HepG2 (cell line): ENCODE data around the gene ADGRF5. TPM values are rescaled to one million over a fixed set of nuclear protein-coding genes. Genes with fewer than 3 reads are reported as not detected.
A peak's percentile ranks its signal among the peaks of the same experiment; 100 is the strongest.

ENCODE experiments used
- ATF5 ChIP-seq: sonication (generic); formaldehyde crosslinking; IDR thresholded peaks from 2 replicates; pipeline ENCODE4 v1.4.0; 2020; ENCODE audit warnings: mild to moderate bottlenecking, low read depth, missing genetic modification reagents
- BRF2 ChIP-seq: sonication (generic); formaldehyde crosslinking; IDR thresholded peaks from 2 replicates; pipeline ENCODE4 v1.8.1; 2022; ENCODE audit warnings: mild to moderate bottlenecking, missing genetic modification reagents
- CREB3 ChIP-seq: sonication (generic); formaldehyde crosslinking; IDR thresholded peaks from 2 replicates; pipeline ENCODE4 v1.5.0; 2020; ENCODE audit warnings: missing genetic modification reagents
- CREBL2 ChIP-seq: sonication (generic); formaldehyde crosslinking; IDR thresholded peaks from 2 replicates; pipeline ENCODE4 v1.8.1; 2023; ENCODE audit warnings: missing genetic modification reagents, mild to moderate bottlenecking, borderline replicate concordance
- DDIT3 ChIP-seq: sonication (generic); formaldehyde crosslinking; IDR thresholded peaks from 2 replicates; pipeline ENCODE4 v1.4.0; 2020; ENCODE audit warnings: mild to moderate bottlenecking, missing genetic modification reagents
- KDM1A ChIP-seq: IDR thresholded peaks from 2 replicates; pipeline ENCODE4 v1.6.1; 2016; ENCODE audit warnings: missing compliant biosample characterization
- NR2F6 ChIP-seq, 2 experiments: IDR thresholded peaks; 2 replicates each; pipeline ENCODE4 v1.6.1; 2016; ENCODE audit warnings: antibody characterized with exemption in 1 of 2, mild to moderate bottlenecking in 1 of 2
- ZMAT3 ChIP-seq: sonication (generic); formaldehyde crosslinking; conservative IDR thresholded peaks from 2 replicates; pipeline ENCODE4 v1.7.0; 2021; ENCODE audit warnings: missing genetic modification reagents
- ZNF260 ChIP-seq: sonication (generic); formaldehyde crosslinking; IDR thresholded peaks from 2 replicates; pipeline ENCODE4 v1.4.0; 2020; ENCODE audit warnings: missing genetic modification reagents, low read depth, mild to moderate bottlenecking, borderline replicate concordance
- ZNF281 ChIP-seq: sonication (generic); formaldehyde crosslinking; IDR thresholded peaks from 2 replicates; pipeline ENCODE4 v1.4.0; 2020; ENCODE audit warnings: missing genetic modification reagents, borderline replicate concordance
- ZNF282 ChIP-seq: fragments of 450-650 bp; IDR thresholded peaks from 2 replicates; pipeline ENCODE4 v1.6.1; 2018; ENCODE audit not compliant: partially characterized antibody
- ZNF496 ChIP-seq: sonication (generic); formaldehyde crosslinking; IDR thresholded peaks from 2 replicates; pipeline ENCODE4 v1.8.1; 2023; ENCODE audit warnings: mild to moderate bottlenecking, moderate library complexity, missing genetic modification reagents; ENCODE audit not compliant: insufficient replicate concordance
- ZNF512 ChIP-seq: sonication (generic); formaldehyde crosslinking; IDR thresholded peaks from 2 replicates; pipeline ENCODE4 v1.4.0; 2020; ENCODE audit warnings: mild to moderate bottlenecking, missing genetic modification reagents
- ZNF703 ChIP-seq: sonication (generic); formaldehyde crosslinking; IDR thresholded peaks from 2 replicates; pipeline ENCODE4 v1.5.1; 2020; ENCODE audit warnings: missing genetic modification reagents, mild to moderate bottlenecking, moderate library complexity, borderline replicate concordance
- ZNF720 ChIP-seq: sonication (generic); formaldehyde crosslinking; IDR thresholded peaks from 2 replicates; pipeline ENCODE4 v1.4.0; 2020; ENCODE audit warnings: missing genetic modification reagents
- ZNF724P ChIP-seq: sonication (generic); formaldehyde crosslinking; IDR thresholded peaks from 2 replicates; pipeline ENCODE4 v1.8.0; 2022; ENCODE audit warnings: missing genetic modification reagents, borderline replicate concordance
- ZNF800 ChIP-seq: sonication (generic); formaldehyde crosslinking; IDR thresholded peaks from 2 replicates; pipeline ENCODE4 v1.4.0; 2020; ENCODE audit warnings: missing genetic modification reagents
- polyA plus RNA-seq, 8 experiments: library from polyadenylated mRNA; depleted of rRNA in 3 of 8; stranded (reverse) in 7 of 8; unstranded in 1 of 8; fragments of >200 nt; fragmentation: Illumina TruSeq in 4 of 8; extraction: Trizol in 4 of 8; gene quantifications; 2 replicates each; pipeline versions ENCODE4 v1.2.1 to v1.2.3, GENCODE V29; 2011 to 2016; ENCODE audit warnings: low read depth in 4 of 8, missing spikeins in 1 of 8, mixed read lengths in 1 of 8; ENCODE audit not compliant: insufficient read depth in 1 of 8
- total RNA-seq, 5 experiments: library from RNA; depleted of rRNA; stranded (reverse); fragments of >200 nt; fragmentation: Illumina TruSeq; extraction: Trizol; gene quantifications; 2 replicates each; pipeline ENCODE4 v1.2.3, GENCODE V29; 2016; ENCODE audit warnings: low read depth in 1 of 5

Gene ADGRF5
- total and polyA plus RNA-seq, 2 of the 13 experiments (the other 11 are each of a cell fraction or from before 2014, with no cell fraction given) = not detected

GRCh38 chr6:46848684-46849360 is 72.9 kb downstream of the ADGRF5 start (continued):
- no peak for TF ChIP-seq BRF2 (CRISPR knock-in tag)
- no peak for TF ChIP-seq ZNF496
- no peak for TF ChIP-seq KDM1A (CRISPR knock-in tag)
- no peak for TF ChIP-seq ATF5
- no peak for TF ChIP-seq CREB3
- no peak for TF ChIP-seq ZNF281 (CRISPR knock-in tag)
- no peak for TF ChIP-seq ZNF703 (CRISPR knock-in tag)
- TF ChIP-seq ZNF720 = no peak
- 0 out of 2 replicates have a peak, but pooled peaks have one; percentile 39 for TF ChIP-seq ZMAT3 (CRISPR knock-in tag)
- TF ChIP-seq ZNF800 = no peak
- 0 out of 2 replicates have a peak, but pooled peaks have one; percentile 36 for TF ChIP-seq ZNF512 (CRISPR knock-in tag)
- TF ChIP-seq CREBL2 (CRISPR knock-in tag) = no peak
- TF ChIP-seq ZNF260 = no peak
- TF ChIP-seq DDIT3 (CRISPR knock-in tag) = no peak
- no peak for TF ChIP-seq ZNF282
- peak; percentile 74; the same call in 1 of the 2 replicates for TF ChIP-seq ZNF724P (CRISPR knock-in tag)
- no peak for TF ChIP-seq NR2F6 (IDR thresholded peaks at IDR 0.05)
- TF ChIP-seq NR2F6 (CRISPR knock-in tag; IDR thresholded peaks at IDR 0.05) = no peak
